ENCODE data around the gene TLR9.

TLR9 gene

GRCh38 chr3:52195823-52196331 lies 29.6 kb downstream of the TLR9 start:
- no peak for DNase-seq (ENCODE audit: insufficient read length)
- no peak for TF ChIP-seq POLR2AphosphoS5 (IDR thresholded peaks at IDR 0.05; ENCODE audit: low read depth, low read length)
- TF ChIP-seq TAF1 (IDR thresholded peaks at IDR 0.05; ENCODE audit: borderline replicate concordance, low read depth, low read length) = no peak
- no peak for TF ChIP-seq POLR2A (IDR thresholded peaks at IDR 0.05; ENCODE audit: low read depth, low read length)
- no peak for FAIRE-seq

GRCh38 chr3:52195291-52195597 lies 30.2 kb downstream of the TLR9 start:
- DNase-seq (ENCODE audit: insufficient read length) = no peak
- TF ChIP-seq POLR2AphosphoS5 (IDR thresholded peaks at IDR 0.05; ENCODE audit: low read depth, low read length) = no peak
- TF ChIP-seq POLR2A (IDR thresholded peaks at IDR 0.05; ENCODE audit: low read depth, low read length) = no peak
- TF ChIP-seq TAF1 (IDR thresholded peaks at IDR 0.05; ENCODE audit: borderline replicate concordance, low read depth, low read length) = no peak
- no peak for FAIRE-seq

GRCh38 chr3:52194485-52195290 lies 30.8 kb downstream of the TLR9 start:
- no peak for DNase-seq (ENCODE audit: insufficient read length)
- no peak for TF ChIP-seq POLR2AphosphoS5 (IDR thresholded peaks at IDR 0.05; ENCODE audit: low read depth, low read length)
- no peak for TF ChIP-seq POLR2A (IDR thresholded peaks at IDR 0.05; ENCODE audit: low read depth, low read length)
- no peak for TF ChIP-seq TAF1 (IDR thresholded peaks at IDR 0.05; ENCODE audit: borderline replicate concordance, low read depth, low read length)
- no peak for FAIRE-seq

GRCh38 chr3:52193065-52193464 lies 32.4 kb downstream of the TLR9 start:
- TF ChIP-seq POLR2A (IDR thresholded peaks at IDR 0.05; ENCODE audit: low read depth, low read length) = no peak
- no peak for TF ChIP-seq POLR2AphosphoS5 (IDR thresholded peaks at IDR 0.05; ENCODE audit: low read depth, low read length)
- no peak for TF ChIP-seq TAF1 (IDR thresholded peaks at IDR 0.05; ENCODE audit: borderline replicate concordance, low read depth, low read length)
- no peak for FAIRE-seq
- no peak for DNase-seq (ENCODE audit: insufficient read length)

- TF ChIP-seq POLR2A (IDR thresholded peaks at IDR 0.05; ENCODE audit: low read depth, low read length) (no peak), TAF1 (IDR thresholded peaks at IDR 0.05; ENCODE audit: borderline replicate concordance, low read depth, low read length) (no peak), POLR2AphosphoS5 (IDR thresholded peaks at IDR 0.05; ENCODE audit: low read depth, low read length) (no peak)
- DNase-seq (ENCODE audit: insufficient read length) (no peak), FAIRE-seq (no peak)
These were observed 33.8 kb downstream of the TLR9 start for GRCh38 chr3:52191663-52192062.

DNA sequence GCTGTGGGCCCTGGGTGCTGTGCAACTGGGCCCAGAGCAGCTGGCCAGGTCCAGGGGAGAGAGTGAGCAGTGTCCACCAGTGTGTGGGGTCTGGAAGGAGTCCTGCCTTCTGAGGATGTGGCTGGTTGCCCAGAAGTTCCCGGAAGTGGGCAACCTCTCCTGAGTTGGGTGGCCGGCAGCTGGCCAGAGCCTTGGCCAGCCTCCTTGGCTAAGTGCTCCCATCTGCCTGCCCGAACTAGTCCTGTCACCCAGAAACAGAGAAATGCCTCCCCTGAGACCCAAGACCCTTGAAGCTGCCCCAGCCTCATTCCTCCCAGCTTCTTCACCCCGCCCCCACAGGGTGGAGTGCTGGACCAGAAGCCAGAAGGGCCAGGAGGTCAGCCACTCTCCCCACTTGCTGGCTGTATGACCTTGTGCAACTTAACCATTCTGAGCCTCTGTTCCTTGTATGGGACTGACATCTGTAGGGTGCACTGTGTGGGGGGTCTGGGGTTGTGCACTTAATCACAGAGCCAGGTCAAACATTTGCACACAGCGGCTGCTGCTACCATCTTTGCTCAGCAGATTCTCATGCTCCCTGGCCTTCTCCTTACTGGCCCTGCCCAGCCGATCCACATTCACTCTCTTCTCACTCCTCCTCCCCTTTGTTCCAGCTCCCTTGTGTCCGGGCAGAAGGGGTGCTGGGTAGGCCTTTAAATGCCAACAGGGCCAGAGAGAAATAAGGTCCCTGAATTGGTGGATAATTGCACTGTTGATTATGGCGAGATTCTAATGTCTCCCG lies 35.0 kb downstream of the TLR9 start:
- no peak for DNase-seq (ENCODE audit: insufficient read length)
- FAIRE-seq = no peak

DNA sequence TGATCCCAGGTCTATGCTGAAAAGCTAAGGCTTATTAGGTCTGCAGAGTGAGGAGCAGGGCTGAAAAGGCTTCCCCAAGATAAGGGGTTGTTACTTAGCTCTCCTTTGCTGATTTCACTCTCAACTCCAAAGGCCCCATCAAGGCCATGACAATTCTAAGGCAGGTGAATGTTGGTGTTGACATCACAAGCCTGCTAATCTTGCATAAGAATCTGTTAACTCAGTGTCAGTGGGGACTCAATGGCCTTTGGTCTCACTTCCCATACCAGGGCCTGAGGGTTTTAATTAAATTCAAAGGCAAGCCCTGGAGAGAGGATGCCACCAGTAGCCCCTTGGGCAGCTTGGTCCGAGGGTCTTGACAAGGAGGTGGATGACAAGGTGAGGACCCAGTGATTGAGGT lies 36.9 kb downstream of the TLR9 start:
- TF ChIP-seq POLR2A (IDR thresholded peaks at IDR 0.05; ENCODE audit: low read depth, low read length) (no peak), POLR2AphosphoS5 (IDR thresholded peaks at IDR 0.05; ENCODE audit: low read depth, low read length) (no peak), TAF1 (IDR thresholded peaks at IDR 0.05; ENCODE audit: borderline replicate concordance, low read depth, low read length) (no peak)
- FAIRE-seq (no peak), DNase-seq (ENCODE audit: insufficient read length) (no peak)

More for the DNA sequence above, 35.0 kb downstream of the TLR9 start:
- TF ChIP-seq POLR2A (IDR thresholded peaks at IDR 0.05; ENCODE audit: low read depth, low read length) = no peak
- TF ChIP-seq POLR2AphosphoS5 (IDR thresholded peaks at IDR 0.05; ENCODE audit: low read depth, low read length) = no peak
- no peak for TF ChIP-seq TAF1 (IDR thresholded peaks at IDR 0.05; ENCODE audit: borderline replicate concordance, low read depth, low read length)

GRCh38 chr3:52186729-52187128 lies 38.7 kb downstream of the TLR9 start:
- DNase-seq (ENCODE audit: insufficient read length) (no peak), FAIRE-seq (no peak)
- TF ChIP-seq POLR2AphosphoS5 (IDR thresholded peaks at IDR 0.05; ENCODE audit: low read depth, low read length) = no peak
- TF ChIP-seq TAF1 (IDR thresholded peaks at IDR 0.05; ENCODE audit: borderline replicate concordance, low read depth, low read length) = no peak
- TF ChIP-seq POLR2A (IDR thresholded peaks at IDR 0.05; ENCODE audit: low read depth, low read length) = no peak

DNA sequence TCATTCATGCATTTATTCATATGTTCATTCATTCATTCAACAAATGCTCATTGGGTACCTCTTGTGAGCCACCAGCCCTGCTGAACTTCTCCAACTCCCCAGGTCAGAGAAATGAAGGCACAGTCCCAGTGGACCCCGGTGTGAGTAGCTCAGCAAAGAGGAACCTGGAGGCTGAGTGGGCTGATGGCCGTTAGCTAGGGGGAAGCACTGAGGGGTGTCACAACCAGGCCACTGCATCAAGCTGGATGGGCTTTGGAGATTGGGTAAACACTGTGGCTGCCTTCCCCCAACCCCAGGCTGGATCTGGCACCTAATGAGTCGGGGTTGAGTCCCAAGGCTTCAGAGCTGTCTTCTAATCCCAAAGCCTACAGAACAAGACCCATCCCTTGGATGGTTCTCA lies 39.6 kb downstream of the TLR9 start:
- no peak for FAIRE-seq
- no peak for DNase-seq (ENCODE audit: insufficient read length)
- TF ChIP-seq TAF1 (IDR thresholded peaks at IDR 0.05; ENCODE audit: borderline replicate concordance, low read depth, low read length) (no peak), POLR2A (IDR thresholded peaks at IDR 0.05; ENCODE audit: low read depth, low read length) (no peak), POLR2AphosphoS5 (IDR thresholded peaks at IDR 0.05; ENCODE audit: low read depth, low read length) (no peak)

- no peak for FAIRE-seq
- no peak for TF ChIP-seq POLR2AphosphoS5 (IDR thresholded peaks at IDR 0.05; ENCODE audit: low read depth, low read length)
- DNase-seq (ENCODE audit: insufficient read length) = no peak
These were observed 40.1 kb downstream of the TLR9 start for GRCh38 chr3:52185311-52185710.

- TF ChIP-seq POLR2A (IDR thresholded peaks at IDR 0.05; ENCODE audit: low read depth, low read length) = no peak
- TF ChIP-seq TAF1 (IDR thresholded peaks at IDR 0.05; ENCODE audit: borderline replicate concordance, low read depth, low read length) = no peak
- TF ChIP-seq POLR2AphosphoS5 (IDR thresholded peaks at IDR 0.05; ENCODE audit: low read depth, low read length) = no peak
- DNase-seq (ENCODE audit: insufficient read length) (no peak), FAIRE-seq (no peak)
These were observed 40.8 kb downstream of the TLR9 start for GRCh38 chr3:52184690-52185089.

Measured in GM12892 (cell line).